Measurements from ENCODE around the gene ALDH3A1. TPM values are rescaled to one million over a fixed set of nuclear protein-coding genes. Genes with fewer than 3 reads are reported as not detected.

The ALDH3A1 gene
- total and polyA plus RNA-seq, 2 of the 4 experiments (the other 2 are of a cell fraction), result not detected

GRCh38 chr17:19727501-19728078, 20.5 kb downstream of the ALDH3A1 start:
- ChIA-PET POLR2A (ENCODE audit: unreplicated experiment) (interaction anchor here (0.5 to 1.0 kb wide), 3 partner anchors 80 to 83 kb away, joined by 3 to 16 read pairs (median 7); no protein-coding TSS in a partner anchor), CTCF (interaction anchor here (1.2 kb wide), 2 partner anchors 35 to 39 kb away, joined by 3 to 5 read pairs; no protein-coding TSS in a partner anchor)
- TF ChIP-seq RFX5 (IDR thresholded peaks at IDR 0.05; ENCODE audit: low read depth, low read length) (no peak), USF2 (IDR thresholded peaks at IDR 0.05; ENCODE audit: low read depth, low read length) (peak; percentile 41; the same call in 1 of the 2 replicates), BHLHE40 (IDR thresholded peaks at IDR 0.05; ENCODE audit: low read depth, low read length) (0 out of 2 replicates have a peak, but pooled peaks have one; percentile 16)
- H3K79me1 ChIP-seq (ENCODE audit: low read depth in 1 of 2, low read length in 2 of 2), result no peaks in the 10 kb centered on the region
- ATAC-seq (ENCODE audit: low read depth), result peak; percentile 59
- peaks cover 11% of the 10 kb centered on the region; the same call in 1 of the 2 replicates for H3K4me1 ChIP-seq (ENCODE audit: control insufficient read depth, insufficient read depth, low read length)
- H3K4me3 ChIP-seq (ENCODE audit: insufficient read depth, low read depth, low read length), result no peak overlapping the region
- H2BK20ac ChIP-seq (ENCODE audit: low read depth, low read length), result peak overlapping the region; percentile 59
- H3K9ac ChIP-seq (ENCODE audit: low read depth, low read length), result peak overlapping the region; percentile 16; the same call in 1 of the 2 replicates
- H3K14ac ChIP-seq (replicated peaks; ENCODE audit: low read depth, low read length), result 0 out of 2 replicates have a peak overlapping the region, but pooled peaks have one; percentile 28
- dilution Hi-C loops (cut with HindIII; ENCODE audit: low sequenced_read_pairs, unreplicated experiment), result no loop called here
- H2AFZ ChIP-seq (replicated peaks; ENCODE audit: low read length, poor library complexity), result peak overlapping the region; percentile 35
- H3K9me3 ChIP-seq (ENCODE audit: control insufficient read depth, insufficient read depth, low read length), result peaks cover 2% of the 10 kb centered on the region; the same call in 1 of the 2 replicates
- peak overlapping the region; percentile 3; the same call in 1 of the 2 replicates for H3K4me2 ChIP-seq (ENCODE audit: low read depth, low read length)
- no peaks in the 10 kb centered on the region for H3K36me3 ChIP-seq (ENCODE audit: control insufficient read depth, insufficient read depth, low read length)
- 61% methylated on average over 2 of the region's 4 CpGs; no CpG with 5 or more reads in 1 of the 2 experiments for WGBS, 2 experiments (ENCODE audit: extremely low coverage in 2 of 2, insufficient read length in 1 of 2)
- peaks cover 20% of the 10 kb centered on the region for H3K27me3 ChIP-seq (ENCODE audit: control insufficient read depth, insufficient read depth, low read length)
- no peak overlapping the region for H2AK9ac ChIP-seq (replicated peaks; ENCODE audit: low read depth, low read length, poor library complexity)
- H2BK5ac ChIP-seq (ENCODE audit: low read depth, low read length, poor library complexity, severe bottlenecking), result no peak overlapping the region
- peak overlapping the region; percentile 88; the same call in 1 of the 2 replicates for H3K27ac ChIP-seq (ENCODE audit: insufficient read depth, low read length)
- peak overlapping the region in 1 of 2 experiments; percentile 67; a peak in 1 of 4 replicates for H4K8ac ChIP-seq (ENCODE audit: low read depth in 2 of 2, low read length in 2 of 2)
- peak; percentile 68 for DNase-seq
- in situ Hi-C loops (cut with MboI; ENCODE audit: low sequenced_read_pairs), result no loop called here
- no peak overlapping the region; the same call in 2 of the 3 replicates for H2BK15ac ChIP-seq (ENCODE audit: low read depth, low read length)
- BruUV-seq (replicated peaks), result no TSS peak
- H2AK5ac ChIP-seq (ENCODE audit: low read depth, low read length), result peak overlapping the region; percentile 10
- H3K56ac ChIP-seq (ENCODE audit: extremely low read depth, insufficient read depth, low read length), result no peak overlapping the region
- peak overlapping the region; percentile 76 for H4K5ac ChIP-seq (ENCODE audit: low read depth, low read length)
- H3K9me1 ChIP-seq (ENCODE audit: insufficient read depth, low read length), result 0 out of 2 replicates have a peak, but pooled peaks cover 4% of the 10 kb centered on the region
- 0 out of 2 replicates have a peak overlapping the region, but pooled peaks have one; percentile 50 for H3K23ac ChIP-seq (ENCODE audit: low read depth, low read length)
- no peaks in the 10 kb centered on the region for H4K20me1 ChIP-seq (ENCODE audit: insufficient read depth, low read length)
- intact Hi-C loops (cut with micrococcal nuclease), result no loop called here
- H3K4ac ChIP-seq (ENCODE audit: low read depth, low read length), result peak overlapping the region; percentile 75
- H4K91ac ChIP-seq (ENCODE audit: insufficient read depth, low read depth, low read length), result peak overlapping the region; percentile 46; the same call in 1 of the 2 replicates
- peak overlapping the region; percentile 78 for H2BK120ac ChIP-seq (ENCODE audit: low read depth, low read length)
- peak overlapping the region; percentile 70 for H3K18ac ChIP-seq (ENCODE audit: low read depth, low read length)
